ENCODE data around the gene FREM2.

FREM2 gene

GRCh38 chr13:38796890-38797289 lies 110.0 kb downstream of the FREM2 start:
- no peak for TF ChIP-seq MAX (IDR thresholded peaks at IDR 0.05; ENCODE audit: low read depth, low read length)
- no peak for TF ChIP-seq MYC (IDR thresholded peaks at IDR 0.05; ENCODE audit: low read depth, low read length)
- TF ChIP-seq POLR2A (IDR thresholded peaks at IDR 0.05; ENCODE audit: extremely low read depth, insufficient read length), result no peak
- no peak for TF ChIP-seq CTCF (IDR thresholded peaks at IDR 0.05; ENCODE audit: low read depth, low read length)
- no peak overlapping the region for H3K4me3 ChIP-seq (ENCODE audit: low read depth, low read length)
- no peak for DNase-seq (ENCODE audit: low read depth)

- DNase-seq (ENCODE audit: low read depth), result no peak
- H3K4me3 ChIP-seq (ENCODE audit: low read depth, low read length), result no peak overlapping the region
Observed at GRCh38 chr13:38803531-38803930, 116.7 kb downstream of the FREM2 start.

GRCh38 chr13:38804061-38804460 lies 117.2 kb downstream of the FREM2 start:
- H3K4me3 ChIP-seq (ENCODE audit: low read depth, low read length), result no peak overlapping the region
- TF ChIP-seq POLR2A (IDR thresholded peaks at IDR 0.05; ENCODE audit: extremely low read depth, insufficient read length) (no peak), MAX (IDR thresholded peaks at IDR 0.05; ENCODE audit: low read depth, low read length) (no peak), MYC (IDR thresholded peaks at IDR 0.05; ENCODE audit: low read depth, low read length) (no peak), CTCF (IDR thresholded peaks at IDR 0.05; ENCODE audit: low read depth, low read length) (no peak)
- DNase-seq (ENCODE audit: low read depth), result no peak

More at GRCh38 chr13:38803531-38803930, 116.7 kb downstream of the FREM2 start:
- no peak for TF ChIP-seq POLR2A (IDR thresholded peaks at IDR 0.05; ENCODE audit: extremely low read depth, insufficient read length)
- no peak for TF ChIP-seq MAX (IDR thresholded peaks at IDR 0.05; ENCODE audit: low read depth, low read length)
- TF ChIP-seq CTCF (IDR thresholded peaks at IDR 0.05; ENCODE audit: low read depth, low read length), result no peak
- TF ChIP-seq MYC (IDR thresholded peaks at IDR 0.05; ENCODE audit: low read depth, low read length), result no peak

GRCh38 chr13:38804536-38804935 lies 117.7 kb downstream of the FREM2 start:
- no peak for DNase-seq (ENCODE audit: low read depth)
- no peak overlapping the region for H3K4me3 ChIP-seq (ENCODE audit: low read depth, low read length)
- TF ChIP-seq MYC (IDR thresholded peaks at IDR 0.05; ENCODE audit: low read depth, low read length), result no peak
- TF ChIP-seq MAX (IDR thresholded peaks at IDR 0.05; ENCODE audit: low read depth, low read length), result no peak
- no peak for TF ChIP-seq POLR2A (IDR thresholded peaks at IDR 0.05; ENCODE audit: extremely low read depth, insufficient read length)
- TF ChIP-seq CTCF (IDR thresholded peaks at IDR 0.05; ENCODE audit: low read depth, low read length), result no peak

GRCh38 chr13:38814331-38814730 lies 127.5 kb downstream of the FREM2 start:
- no peak overlapping the region for H3K4me3 ChIP-seq (ENCODE audit: low read depth, low read length)
- no peak for DNase-seq (ENCODE audit: low read depth)
- no peak for TF ChIP-seq MYC (IDR thresholded peaks at IDR 0.05; ENCODE audit: low read depth, low read length)
- TF ChIP-seq MAX (IDR thresholded peaks at IDR 0.05; ENCODE audit: low read depth, low read length), result no peak
- no peak for TF ChIP-seq CTCF (IDR thresholded peaks at IDR 0.05; ENCODE audit: low read depth, low read length)
- TF ChIP-seq POLR2A (IDR thresholded peaks at IDR 0.05; ENCODE audit: extremely low read depth, insufficient read length), result no peak

- TF ChIP-seq POLR2A (IDR thresholded peaks at IDR 0.05; ENCODE audit: extremely low read depth, insufficient read length), result no peak
- H3K4me3 ChIP-seq (ENCODE audit: low read depth, low read length), result no peak overlapping the region
- no peak for DNase-seq (ENCODE audit: low read depth)
Observed at GRCh38 chr13:38819053-38819452, 132.2 kb downstream of the FREM2 start.

Measured in NB4 (cell line).